Measurements from ENCODE around the gene AUTS2. TPM values are rescaled to one million over a fixed set of nuclear protein-coding genes. Genes with fewer than 3 reads are reported as not detected.

Gene AUTS2
- total RNA-seq, 1 experiment from 2014 or later, result 4.2 TPM

GRCh38 chr7:70679661-70680060 is 1081.4 kb downstream of the AUTS2 start:
- no peak for DNase-seq (ENCODE audit: low spot score)

DNA sequence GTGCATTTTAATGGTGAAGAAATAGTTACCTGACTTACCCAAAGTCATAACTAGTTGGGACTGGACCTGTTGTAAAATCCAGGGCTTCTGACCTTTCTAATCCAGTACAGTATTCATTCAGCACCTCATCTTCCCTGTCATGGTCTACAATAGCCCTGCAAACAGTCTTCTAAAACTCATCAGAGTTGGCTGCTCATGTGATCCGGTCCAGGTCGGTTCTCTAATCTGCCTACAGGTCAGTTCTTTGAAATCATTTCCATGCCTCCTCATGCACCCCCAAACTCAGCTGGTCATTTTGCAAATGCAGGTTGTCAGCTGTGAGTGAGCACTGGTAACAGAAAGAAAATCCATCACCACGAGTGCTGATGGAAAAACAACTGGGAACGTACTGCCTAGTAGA is 1082.0 kb downstream of the AUTS2 start:
- no peak for DNase-seq (ENCODE audit: low spot score)

GRCh38 chr7:70680743-70681468 is 1082.6 kb downstream of the AUTS2 start:
- no peak for DNase-seq (ENCODE audit: low spot score)

DNA sequence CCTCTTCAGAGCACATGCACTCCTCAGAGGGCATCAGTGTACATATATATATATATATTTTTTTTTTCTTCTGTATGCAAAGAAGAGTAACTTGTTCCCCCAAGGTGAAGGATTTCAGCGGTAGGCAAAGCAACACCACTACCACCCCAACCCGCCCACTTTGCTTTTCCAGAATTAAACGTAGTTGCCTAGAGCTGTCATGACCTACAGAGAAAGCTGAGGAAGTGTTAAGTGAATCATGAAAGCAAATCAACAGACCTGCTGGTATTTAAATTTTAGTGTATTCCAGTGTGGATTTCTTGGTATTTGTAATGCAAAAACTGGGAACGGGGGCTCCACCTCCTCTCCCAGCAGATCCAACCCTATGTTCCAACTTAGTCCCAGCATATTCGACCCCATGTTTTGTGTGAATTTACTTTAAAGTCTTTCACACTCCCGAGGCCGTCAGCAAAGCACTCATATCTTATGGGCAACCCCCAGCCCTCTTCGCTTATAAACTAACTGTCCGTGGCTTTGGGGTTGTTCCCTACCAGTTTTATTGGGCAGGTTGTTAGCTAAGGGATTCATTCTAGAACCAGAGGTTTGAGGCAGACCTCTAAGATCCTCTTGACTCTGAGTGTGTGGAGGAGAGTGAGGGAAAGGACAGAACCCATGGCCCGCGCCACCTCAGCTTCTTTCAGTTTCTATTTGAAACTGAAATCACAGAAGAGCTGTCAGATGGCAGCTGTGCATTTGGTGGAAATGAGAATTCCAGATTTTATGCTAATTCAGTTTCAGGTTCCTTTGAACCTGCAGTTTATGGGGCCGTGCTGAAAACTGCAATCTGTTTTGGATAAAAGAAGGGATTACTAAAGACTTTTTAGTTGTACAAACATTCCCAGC is 1083.4 kb downstream of the AUTS2 start:
- no peak for DNase-seq (ENCODE audit: low spot score)

- DNase-seq (ENCODE audit: low spot score), result no peak
Observed at GRCh38 chr7:70684173-70684572, 1085.9 kb downstream of the AUTS2 start.

- peak; percentile 13 for DNase-seq (ENCODE audit: low spot score)
Observed at GRCh38 chr7:70693321-70693685, 1095.0 kb downstream of the AUTS2 start.

- DNase-seq (ENCODE audit: low spot score), result peak; percentile 38
Observed at GRCh38 chr7:70693686-70694433, 1095.6 kb downstream of the AUTS2 start.

- DNase-seq (ENCODE audit: low spot score), result peak; percentile 19
Observed at GRCh38 chr7:70694434-70694970, 1096.2 kb downstream of the AUTS2 start.

GRCh38 chr7:70694971-70695794 is 1096.9 kb downstream of the AUTS2 start:
- no peak for DNase-seq (ENCODE audit: low spot score)

GRCh38 chr7:70695795-70696083 is 1097.5 kb downstream of the AUTS2 start:
- peak; percentile 7 for DNase-seq (ENCODE audit: low spot score)

DNA sequence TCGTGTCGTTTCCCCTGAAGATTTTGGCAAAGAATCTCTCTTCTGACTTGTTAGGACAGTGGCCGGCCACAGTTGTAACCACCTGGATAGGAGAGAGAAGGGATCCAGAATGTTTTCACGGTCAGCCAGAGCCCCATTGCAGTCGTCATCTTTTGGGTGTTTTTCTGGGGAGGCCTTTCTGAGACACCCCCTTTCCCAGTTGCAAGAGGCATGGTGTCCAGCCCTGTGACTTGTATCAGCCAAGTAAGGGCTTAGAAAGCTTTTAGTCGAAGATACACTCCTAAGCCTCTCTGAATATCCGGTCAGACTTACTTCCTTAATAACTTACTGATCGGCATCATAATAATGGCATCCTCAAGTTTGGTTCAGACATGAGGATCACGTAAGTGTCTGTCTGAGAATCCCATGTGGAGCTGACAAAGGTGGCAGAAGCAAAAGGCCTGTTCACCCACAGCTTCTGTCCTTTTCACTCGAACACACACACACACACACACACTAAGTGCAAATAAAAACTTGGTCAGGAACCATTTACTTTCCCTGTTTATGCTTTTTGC is 1098.0 kb downstream of the AUTS2 start:
- peak; percentile 18 for DNase-seq (ENCODE audit: low spot score)

- DNase-seq (ENCODE audit: low spot score), result peak; percentile 69
Observed at GRCh38 chr7:70698219-70698832, 1100.1 kb downstream of the AUTS2 start.

GRCh38 chr7:70699271-70699670 is 1101.0 kb downstream of the AUTS2 start:
- no peak for DNase-seq (ENCODE audit: low spot score)

DNA sequence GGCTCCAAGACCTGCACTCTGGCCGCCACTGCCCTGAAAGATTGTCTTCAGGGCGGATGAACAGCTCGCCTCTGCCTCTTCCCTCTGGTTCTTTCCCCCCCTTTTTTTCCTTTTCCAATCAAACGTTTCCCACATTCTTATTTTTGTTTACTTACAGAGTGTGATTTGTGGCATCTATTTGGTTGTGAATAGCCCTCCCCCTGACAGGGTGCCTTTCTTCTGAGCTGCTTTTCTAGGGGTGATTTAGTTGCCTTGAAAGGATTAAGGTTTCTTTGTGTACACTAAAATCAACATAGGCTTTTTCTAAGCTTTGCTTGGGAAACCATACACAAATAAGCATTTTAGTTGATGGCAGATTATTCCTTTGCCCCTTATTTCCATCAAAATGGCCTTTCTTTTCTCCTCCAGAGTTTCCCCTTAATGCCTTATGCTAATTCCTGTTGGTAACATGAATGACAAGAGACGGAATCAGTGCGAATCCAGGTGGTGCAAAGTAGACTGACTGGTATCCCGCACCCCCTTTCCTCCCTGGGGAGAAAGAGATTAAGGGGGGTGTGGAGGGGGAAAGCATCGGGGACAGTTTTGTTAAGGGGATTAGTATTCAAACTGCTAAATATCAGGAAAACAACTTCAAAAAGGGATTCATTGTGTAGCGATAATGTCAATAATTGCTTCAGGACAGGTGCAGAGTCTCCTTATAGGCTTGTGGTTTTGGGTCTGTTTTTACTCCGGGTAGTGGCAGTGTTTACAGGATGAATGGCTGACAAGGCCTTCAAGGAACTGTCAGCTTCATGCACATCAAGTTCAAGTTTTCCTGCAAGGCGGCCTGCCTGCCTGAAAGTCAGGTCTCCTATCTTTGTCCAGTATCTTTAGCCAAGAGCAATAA is 1102.0 kb downstream of the AUTS2 start:
- DNase-seq (ENCODE audit: low spot score), result no peak

- DNase-seq (ENCODE audit: low spot score), result no peak
Observed at GRCh38 chr7:70700941-70701425, 1102.7 kb downstream of the AUTS2 start.

DNA sequence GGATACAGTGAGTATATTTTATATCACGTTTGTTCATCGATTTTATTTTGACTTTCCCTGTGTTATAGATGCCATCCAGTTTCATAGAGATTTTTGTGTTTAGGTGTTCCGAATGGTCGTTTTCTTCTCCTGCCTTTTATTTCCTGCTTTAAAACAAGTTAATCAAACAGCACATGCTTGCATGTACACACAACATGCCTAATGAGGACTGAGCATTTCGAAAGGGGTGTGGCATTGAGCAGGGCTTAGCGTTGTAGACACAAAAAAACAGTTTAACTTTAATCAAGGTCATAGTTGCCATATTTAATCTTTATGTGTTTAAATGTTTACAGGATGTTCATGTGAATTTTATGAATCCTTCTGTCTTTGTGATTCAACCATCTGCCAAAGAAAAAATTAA is 1103.2 kb downstream of the AUTS2 start:
- DNase-seq (ENCODE audit: low spot score), result no peak

GRCh38 chr7:70701991-70702390 is 1103.7 kb downstream of the AUTS2 start:
- no peak for DNase-seq (ENCODE audit: low spot score)

- DNase-seq (ENCODE audit: low spot score), result no peak
Observed at GRCh38 chr7:70703785-70704184, 1105.5 kb downstream of the AUTS2 start.

- no peak for DNase-seq (ENCODE audit: low spot score)
Observed at GRCh38 chr7:70704831-70705346, 1106.6 kb downstream of the AUTS2 start.
